Left lobe of liver (tissue), 2 donors: ENCODE data around the gene STK32B. TPM values are rescaled to one million over a fixed set of nuclear protein-coding genes. Genes with fewer than 3 reads are reported as not detected.

Source experiments
- ATAC-seq: fragments of 200-7000 bp; cut with Tn5 transposase; one replicate; pipeline ENCODE4 v1.9.1; 2020; ENCODE audit warnings: mild to moderate bottlenecking, moderate library complexity
- DNase-seq: peaks from one replicate; pipeline ENCODE4 v3.0.0-alpha.2; 2020; ENCODE audit warnings: low spot score
- total RNA-seq: library from RNA; stranded (reverse); gene quantifications from one replicate; pipeline ENCODE4 v1.2.1, GENCODE V29; 2021
- donor health status: DM: no; HTN: no; CAD: no; lungs with moderate emphysema.
- donor health status: DM: no; HTN: yes; CAD: no.

STK32B gene
- total RNA-seq, 1 donor from 2014 or later, result 0.25 TPM

GRCh38 chr4:5330339-5330989, 279.2 kb downstream of the STK32B start:
- ATAC-seq (no peak), DNase-seq (no peak)

GRCh38 chr4:5337731-5338130, 286.5 kb downstream of the STK32B start:
- no peak for DNase-seq
- no peak for ATAC-seq

- ATAC-seq (no peak), DNase-seq (no peak)
Measured at GRCh38 chr4:5338531-5338930, 287.3 kb downstream of the STK32B start.

- ATAC-seq (no peak), DNase-seq (no peak)
Measured at GRCh38 chr4:5340991-5341451, 289.7 kb downstream of the STK32B start.

GRCh38 chr4:5341526-5341925, 290.2 kb downstream of the STK32B start:
- DNase-seq (no peak), ATAC-seq (no peak)

- ATAC-seq (no peak), DNase-seq (no peak)
Measured at GRCh38 chr4:5355846-5356245, 304.6 kb downstream of the STK32B start.

GRCh38 chr4:5357870-5358269, 306.6 kb downstream of the STK32B start:
- DNase-seq, result no peak
- ATAC-seq, result no peak

GRCh38 chr4:5361968-5362367, 310.7 kb downstream of the STK32B start:
- no peak for DNase-seq
- no peak for ATAC-seq

GRCh38 chr4:5364406-5364805, 313.1 kb downstream of the STK32B start:
- no peak for ATAC-seq

GRCh38 chr4:5365071-5366008, 314.1 kb downstream of the STK32B start:
- ATAC-seq, result no peak
- DNase-seq, result no peak

More at GRCh38 chr4:5364406-5364805, 313.1 kb downstream of the STK32B start:
- DNase-seq, result no peak

GRCh38 chr4:5366009-5366386, 314.7 kb downstream of the STK32B start:
- ATAC-seq (no peak), DNase-seq (no peak)

GRCh38 chr4:5366421-5366820, 315.1 kb downstream of the STK32B start:
- no peak for DNase-seq
- ATAC-seq, result no peak

GRCh38 chr4:5368426-5368825, 317.1 kb downstream of the STK32B start:
- DNase-seq, result no peak
- no peak for ATAC-seq

GRCh38 chr4:5370286-5370685, 319.0 kb downstream of the STK32B start:
- ATAC-seq (no peak), DNase-seq (no peak)

GRCh38 chr4:5371415-5372190, 320.3 kb downstream of the STK32B start:
- ATAC-seq (no peak), DNase-seq (no peak)

GRCh38 chr4:5372198-5372597, 320.9 kb downstream of the STK32B start:
- no peak for DNase-seq

GRCh38 chr4:5373327-5373726, 322.0 kb downstream of the STK32B start:
- DNase-seq (no peak), ATAC-seq (no peak)

More at GRCh38 chr4:5372198-5372597, 320.9 kb downstream of the STK32B start:
- no peak for ATAC-seq

- no peak for DNase-seq
- ATAC-seq, result no peak
Measured at GRCh38 chr4:5374592-5374991, 323.3 kb downstream of the STK32B start.

- DNase-seq (no peak), ATAC-seq (no peak)
Measured at GRCh38 chr4:5374994-5375393, 323.7 kb downstream of the STK32B start.

- ATAC-seq (no peak), DNase-seq (no peak)
Measured at GRCh38 chr4:5376015-5376414, 324.7 kb downstream of the STK32B start.

GRCh38 chr4:5378002-5378401, 326.7 kb downstream of the STK32B start:
- no peak for DNase-seq
- ATAC-seq, result no peak
